ENCODE measurements around the gene PC. TPM values are rescaled to one million over a fixed set of nuclear protein-coding genes. Genes with fewer than 3 reads are reported as not detected.
A peak's percentile ranks its signal among the peaks of the same experiment; 100 is the strongest.

Gene PC
- total RNA-seq, 2 experiments from 2014 or later = 5.6 to 6.5 TPM

GRCh38 chr11:66881451-66881835 lies 76.7 kb downstream of the PC start:
- Mint-ChIP-seq H3K4me3 (no peak overlapping the region), H3K27me3 (no peaks in the 10 kb centered on the region), H3K27ac (no peak overlapping the region), H3K4me1 (ENCODE audit: low read depth) (peaks cover 11% of the 10 kb centered on the region), H3K9me3 (no peaks in the 10 kb centered on the region), H3K36me3 (ENCODE audit: low read depth) (no peaks in the 10 kb centered on the region)
- intact Hi-C loops (cut with micrococcal nuclease) = no loop called here
- no peak for TF ChIP-seq CTCF (IDR thresholded peaks at IDR 0.05)
- DNase-seq (no peak), ATAC-seq (no peak)
- CTCF ChIA-PET = interaction anchor here (0.9 to 2.9 kb wide), 10 partner anchors 8 to 189 kb away, joined by 3 to 10 read pairs (median 4); no protein-coding TSS in a partner anchor
- POLR2A ChIA-PET = no interaction called here

- H3K27me3 Mint-ChIP-seq = no peaks in the 10 kb centered on the region
- H3K36me3 Mint-ChIP-seq (ENCODE audit: low read depth) = no peaks in the 10 kb centered on the region
- TF ChIP-seq CTCF (IDR thresholded peaks at IDR 0.05) = no peak
- H3K4me1 Mint-ChIP-seq (ENCODE audit: low read depth) = peaks cover 11% of the 10 kb centered on the region
- peak; percentile 51 for ATAC-seq
- intact Hi-C loops (cut with micrococcal nuclease) = no loop called here
- DNase-seq = no peak
- H3K4me3 Mint-ChIP-seq = no peak overlapping the region
- ChIA-PET CTCF (interaction anchor here (0.9 to 2.9 kb wide), 8 partner anchors 7 to 189 kb away, joined by 3 to 10 read pairs (median 4); no protein-coding TSS in a partner anchor), POLR2A (interaction anchor here (0.9 kb wide), 1 partner anchor 10 kb away, joined by 4 read pairs; no protein-coding TSS in a partner anchor)
- no peak overlapping the region for H3K27ac Mint-ChIP-seq
- H3K9me3 Mint-ChIP-seq = no peaks in the 10 kb centered on the region
Measured at GRCh38 chr11:66880496-66881450, 77.4 kb downstream of the PC start.

- H3K27me3 Mint-ChIP-seq = no peaks in the 10 kb centered on the region
- no peak for ATAC-seq
- intact Hi-C loops (cut with micrococcal nuclease) = no loop called here
- H3K4me3 Mint-ChIP-seq = no peak overlapping the region
- H3K4me1 Mint-ChIP-seq (ENCODE audit: low read depth) = peaks cover 11% of the 10 kb centered on the region
- no peak for DNase-seq
- H3K36me3 Mint-ChIP-seq (ENCODE audit: low read depth) = no peaks in the 10 kb centered on the region
- no peak for TF ChIP-seq CTCF (IDR thresholded peaks at IDR 0.05)
- POLR2A ChIA-PET = interaction anchor here (0.9 kb wide), 1 partner anchor 10 kb away, joined by 4 read pairs; no protein-coding TSS in a partner anchor
- CTCF ChIA-PET = interaction anchor here (0.7 to 1.9 kb wide), 5 partner anchors 9 to 184 kb away, joined by 3 to 7 read pairs (median 4); no protein-coding TSS in a partner anchor
- H3K27ac Mint-ChIP-seq = no peak overlapping the region
- no peaks in the 10 kb centered on the region for H3K9me3 Mint-ChIP-seq
Measured at GRCh38 chr11:66879999-66880398, 78.2 kb downstream of the PC start.

- H3K27me3 Mint-ChIP-seq = no peaks in the 10 kb centered on the region
- no peaks in the 10 kb centered on the region for H3K36me3 Mint-ChIP-seq (ENCODE audit: low read depth)
- intact Hi-C loops (cut with micrococcal nuclease) = no loop called here
- ATAC-seq (no peak), DNase-seq (no peak)
- ChIA-PET CTCF (interaction anchor here (0.7 to 1.9 kb wide), 2 partner anchors 61 to 184 kb away, joined by 3 to 5 read pairs; no protein-coding TSS in a partner anchor), POLR2A (interaction anchor here (0.9 kb wide), 1 partner anchor 9 kb away, joined by 4 read pairs; no protein-coding TSS in a partner anchor)
- peaks cover 11% of the 10 kb centered on the region for H3K4me1 Mint-ChIP-seq (ENCODE audit: low read depth)
- TF ChIP-seq CTCF (IDR thresholded peaks at IDR 0.05) = no peak
- H3K27ac Mint-ChIP-seq = no peak overlapping the region
- no peaks in the 10 kb centered on the region for H3K9me3 Mint-ChIP-seq
- H3K4me3 Mint-ChIP-seq = no peak overlapping the region
Measured at GRCh38 chr11:66879583-66879982, 78.6 kb downstream of the PC start.

- no peaks in the 10 kb centered on the region for H3K36me3 Mint-ChIP-seq (ENCODE audit: low read depth)
- no peak overlapping the region for H3K27ac Mint-ChIP-seq
- no peaks in the 10 kb centered on the region for H3K9me3 Mint-ChIP-seq
- ChIA-PET POLR2A (interaction anchor here (1.4 kb wide), 1 partner anchor 33 kb away, joined by 4 read pairs; no protein-coding TSS in a partner anchor), CTCF (no interaction called here)
- ATAC-seq (no peak), DNase-seq (no peak)
- intact Hi-C loops (cut with micrococcal nuclease) = no loop called here
- no peak for TF ChIP-seq CTCF (IDR thresholded peaks at IDR 0.05)
- peaks cover 11% of the 10 kb centered on the region for H3K4me1 Mint-ChIP-seq (ENCODE audit: low read depth)
- no peaks in the 10 kb centered on the region for H3K27me3 Mint-ChIP-seq
- no peak overlapping the region for H3K4me3 Mint-ChIP-seq
Measured at GRCh38 chr11:66879000-66879399, 79.2 kb downstream of the PC start.
